BLaER1 treated with 17β-estradiol and CSF1 and Interleukin-3, amounts not matched to agents 10 nM and 100 nM (cell line): ENCODE results near the gene OR51D1.

Experiments
- H3K27ac ChIP-seq, 11 experiments: shearing (Covaris generic); formaldehyde crosslinking; 2 replicates each; pipeline ENCODE4 v1.8.1; 2022
- H3K27me3 ChIP-seq, 11 experiments: shearing (Covaris generic); formaldehyde crosslinking; 2 replicates each; pipeline ENCODE4 v1.8.1; 2022
- H3K36me3 ChIP-seq, 11 experiments: shearing (Covaris generic); formaldehyde crosslinking; 2 replicates each; pipeline ENCODE4 v1.8.1; 2022
- H3K4me1 ChIP-seq, 10 experiments: shearing (Covaris generic); formaldehyde crosslinking; 2 replicates each; pipeline ENCODE4 v1.8.1; 2022
- H3K4me2 ChIP-seq, 11 experiments: shearing (Covaris generic); formaldehyde crosslinking; 2 replicates each; pipeline ENCODE4 v1.8.1; 2022
- H3K4me3 ChIP-seq, 10 experiments: shearing (Covaris generic); formaldehyde crosslinking; 2 replicates each; pipeline ENCODE4 v1.8.1; 2022
- H3K9ac ChIP-seq, 11 experiments: shearing (Covaris generic); formaldehyde crosslinking; 2 replicates each; pipeline ENCODE4 v1.8.1; 2022
- H3K9me3 ChIP-seq, 11 experiments: shearing (Covaris generic); formaldehyde crosslinking; replicated peaks in 1 of 11; 2 replicates each; pipeline ENCODE4 v1.8.1; 2022
- H4K20me1 ChIP-seq, 11 experiments: shearing (Covaris generic); formaldehyde crosslinking; 2 replicates each; pipeline ENCODE4 v1.8.1; 2022
- Cebpa-rat ChIP-seq, 11 experiments: shearing (Covaris generic); IDR thresholded peaks; 2 replicates each; pipeline ENCODE4 v1.8.1; 2022

Gene OR51D1

GRCh38 chr11:4636962-4637661 is at the start of gene OR51D1:
TSS of gene OR51D1 (plus strand) at chr11:4637477. CDS start at chr11:4639791, 2,314 bp downstream.
- H3K4me3 ChIP-seq, result no peak within 1 kb of the TSS
- no peak for TF ChIP-seq Cebpa-rat (IDR thresholded peaks at IDR 0.05)
- no peaks in the 10 kb centered on the region; a peak in 1 of 20 replicates for H3K4me1 ChIP-seq
- H3K27me3 ChIP-seq, result no peaks in the 10 kb centered on the region
- no peak within 1 kb of the TSS; a peak in 1 of 22 replicates for H3K9ac ChIP-seq
- H3K27ac ChIP-seq, result no peak within 1 kb of the TSS
- H3K9me3 ChIP-seq, result no peaks in the 10 kb centered on the region
- no peaks in the 10 kb centered on the region for H3K36me3 ChIP-seq
- no peaks in the 10 kb centered on the region for H4K20me1 ChIP-seq
- H3K4me2 ChIP-seq, result peak within 1 kb of the TSS in 9 of 11 experiments; percentile 16 to 73 (median 34); a peak in 8 of 22 replicates

GRCh38 chr11:4589017-4589416 is 48.3 kb upstream of the OR51D1 start:
- H3K4me1 ChIP-seq, result peaks cover 0 to 7% (median 0%) of the 10 kb centered on the region in 10 experiments; a peak in 2 of 20 replicates
- no peak overlapping the region for H3K4me3 ChIP-seq
- H3K27ac ChIP-seq, result no peak overlapping the region
- no peaks in the 10 kb centered on the region for H3K36me3 ChIP-seq
- 0 out of 22 replicates have a peak, but pooled peaks cover 0 to 9% (median 0%) of the 10 kb centered on the region in 11 experiments for H3K27me3 ChIP-seq
- H3K9ac ChIP-seq, result no peak overlapping the region
- TF ChIP-seq Cebpa-rat (IDR thresholded peaks at IDR 0.05), result no peak
- H3K9me3 ChIP-seq, result no peaks in the 10 kb centered on the region
- no peaks in the 10 kb centered on the region for H4K20me1 ChIP-seq
- no peak overlapping the region for H3K4me2 ChIP-seq

- H3K9ac ChIP-seq, result no peak within 1 kb of the TSS
- 0 out of 22 replicates have a peak, but pooled peaks cover 0 to 9% (median 0%) of the 10 kb centered on the region in 11 experiments for H3K27me3 ChIP-seq
Measured at GRCh38 chr11:4593739-4594138, 43.5 kb upstream of the OR51D1 start, which contains the start of gene OR52I1. TSS of gene OR52I1 (plus strand) at chr11:4594039. CDS start at chr11:4594039, 0 bp downstream.

GRCh38 chr11:4605057-4605456 is 32.2 kb upstream of the OR51D1 start:
- no peak overlapping the region for H3K9ac ChIP-seq
- no peak for TF ChIP-seq Cebpa-rat (IDR thresholded peaks at IDR 0.05)
- H3K9me3 ChIP-seq, result peaks cover 0 to 5% (median 0%) of the 10 kb centered on the region in 11 experiments; a peak in 2 of 22 replicates
- H3K27ac ChIP-seq, result no peak overlapping the region
- no peak overlapping the region for H3K4me3 ChIP-seq
- no peaks in the 10 kb centered on the region for H3K27me3 ChIP-seq
- no peaks in the 10 kb centered on the region for H4K20me1 ChIP-seq
- no peak overlapping the region for H3K4me2 ChIP-seq
- H3K4me1 ChIP-seq, result peaks cover 12 to 19% (median 14%) of the 10 kb centered on the region in 10 experiments; a peak in 19 of 20 replicates
- H3K36me3 ChIP-seq, result peaks cover 41 to 60% (median 51%) of the 10 kb centered on the region in 11 experiments

More at GRCh38 chr11:4593739-4594138, 43.5 kb upstream of the OR51D1 start, which contains the start of gene OR52I1:
- peaks cover 0 to 7% (median 0%) of the 10 kb centered on the region in 10 experiments; a peak in 2 of 20 replicates for H3K4me1 ChIP-seq
- no peaks in the 10 kb centered on the region for H3K9me3 ChIP-seq
- peak within 1 kb of the TSS in 2 of 11 experiments; percentile 41 to 54; a peak in 2 of 22 replicates for H3K27ac ChIP-seq
- H3K4me2 ChIP-seq, result peak within 1 kb of the TSS in 2 of 11 experiments; percentile 47 to 60; a peak in 4 of 22 replicates
- peaks cover 4 to 20% (median 10%) of the 10 kb centered on the region in 11 experiments; a peak in 12 of 22 replicates for H3K36me3 ChIP-seq
- H3K4me3 ChIP-seq, result no peak within 1 kb of the TSS
- no peak for TF ChIP-seq Cebpa-rat (IDR thresholded peaks at IDR 0.05)
- no peaks in the 10 kb centered on the region for H4K20me1 ChIP-seq

- H3K4me3 ChIP-seq, result peak overlapping the region in 8 of 10 experiments; percentile 65 to 82 (median 72); a peak in 8 of 20 replicates
Measured at GRCh38 chr11:4606231-4607015, 30.9 kb upstream of the OR51D1 start.

GRCh38 chr11:4607096-4607495 is 30.2 kb upstream of the OR51D1 start:
- peaks cover 18 to 27% (median 20%) of the 10 kb centered on the region in 10 experiments for H3K4me1 ChIP-seq
- no peaks in the 10 kb centered on the region for H3K27me3 ChIP-seq
- peak overlapping the region; percentile 65 to 82 (median 73) for H3K4me3 ChIP-seq
- peaks cover 0 to 5% (median 0%) of the 10 kb centered on the region in 11 experiments; a peak in 2 of 22 replicates for H3K9me3 ChIP-seq
- H4K20me1 ChIP-seq, result no peaks in the 10 kb centered on the region
- peak overlapping the region; percentile 62 to 85 (median 77) for H3K4me2 ChIP-seq
- peaks cover 21 to 39% (median 31%) of the 10 kb centered on the region in 11 experiments for H3K36me3 ChIP-seq
- no peak for TF ChIP-seq Cebpa-rat (IDR thresholded peaks at IDR 0.05)
- peak overlapping the region in 6 of 11 experiments; percentile 83 to 90 (median 86); a peak in 12 of 22 replicates for H3K27ac ChIP-seq
- peak overlapping the region; percentile 84 to 90 (median 87); a peak in 18 of 22 replicates for H3K9ac ChIP-seq

More at GRCh38 chr11:4606231-4607015, 30.9 kb upstream of the OR51D1 start:
- Histone ChIP-seq H3K9me3 (peaks cover 0 to 5% (median 0%) of the 10 kb centered on the region in 11 experiments; a peak in 2 of 22 replicates), H3K4me1 (peaks cover 18 to 27% (median 20%) of the 10 kb centered on the region in 10 experiments), H4K20me1 (no peaks in the 10 kb centered on the region), H3K27me3 (no peaks in the 10 kb centered on the region), H3K27ac (no peak overlapping the region), H3K4me2 (peak overlapping the region; percentile 62 to 85 (median 77)), H3K9ac (no peak overlapping the region), H3K36me3 (peaks cover 28 to 46% (median 37%) of the 10 kb centered on the region in 11 experiments)
- TF ChIP-seq Cebpa-rat (IDR thresholded peaks at IDR 0.05), result no peak

GRCh38 chr11:4607781-4608666 is 29.3 kb upstream of the OR51D1 start, which contains the start of gene TRIM68:
TSS of gene TRIM68 (minus strand) at chr11:4608231. CDS start at chr11:4605504, 2,727 bp downstream.
- no peak for TF ChIP-seq Cebpa-rat (IDR thresholded peaks at IDR 0.05)
- Histone ChIP-seq H3K4me1 (peaks cover 18 to 27% (median 20%) of the 10 kb centered on the region in 10 experiments), H3K9ac (peak within 1 kb of the TSS; percentile 84 to 90 (median 87)), H3K27ac (peak within 1 kb of the TSS; percentile 74 to 90 (median 86)), H3K27me3 (no peaks in the 10 kb centered on the region), H3K36me3 (peaks cover 14 to 30% (median 23%) of the 10 kb centered on the region in 11 experiments), H4K20me1 (no peaks in the 10 kb centered on the region), H3K4me2 (peak within 1 kb of the TSS; percentile 62 to 85 (median 77)), H3K9me3 (peaks cover 0 to 5% (median 0%) of the 10 kb centered on the region in 11 experiments; a peak in 2 of 22 replicates), H3K4me3 (peak within 1 kb of the TSS; percentile 65 to 82 (median 73))
